CD14-positive monocyte (primary cell): ENCODE data around the gene GMCL2. TPM values are rescaled to one million over a fixed set of nuclear protein-coding genes. Genes with fewer than 3 reads are reported as not detected.

ENCODE experiments used
- DNase-seq, 3 donors: peaks; one replicate each; pipeline ENCODE4 v3.0.0-alpha.2; 2011 to 2022
- H2AFZ ChIP-seq: 2 replicates; pipeline ENCODE4 v1.6.0; 2012; ENCODE audit warnings: mild to moderate bottlenecking, low read depth, low read length, inconsistent platforms; ENCODE audit not compliant: insufficient read depth, poor library complexity, severe bottlenecking
- H3K27ac ChIP-seq, 2 donors: 1 replicate in 1 of 2; 2 replicates in 1 of 2; pipeline ENCODE4 v1.5.1; 2012 to 2013; ENCODE audit warnings: low read length in 2 of 2, control low read depth in 1 of 2, inconsistent platforms in 1 of 2, low read depth in 1 of 2, mild to moderate bottlenecking in 1 of 2
- H3K27me3 ChIP-seq, 2 donors: one replicate each; pipeline versions ENCODE4 v1.6.0 to v1.6.1; 2011 to 2013; ENCODE audit warnings: low read length in 2 of 2; ENCODE audit not compliant: control insufficient read depth in 2 of 2, insufficient read depth in 2 of 2
- H3K36me3 ChIP-seq, 2 donors: replicated peaks in 1 of 2; 1 replicate in 1 of 2; 2 replicates in 1 of 2; pipeline versions ENCODE4 v1.5.1 to v1.6.1; 2012 to 2013; ENCODE audit warnings: low read length in 2 of 2, control low read depth in 1 of 2, inconsistent platforms in 1 of 2, mild to moderate bottlenecking in 1 of 2; ENCODE audit not compliant: insufficient read depth in 2 of 2, control insufficient read depth in 1 of 2
- H3K4me1 ChIP-seq, 2 donors: 1 replicate in 1 of 2; 2 replicates in 1 of 2; pipeline versions ENCODE4 v1.5.1 to v1.6.1; 2012 to 2013; ENCODE audit warnings: low read length in 2 of 2, control low read depth in 1 of 2, inconsistent platforms in 1 of 2, mild to moderate bottlenecking in 1 of 2, moderate library complexity in 1 of 2; ENCODE audit not compliant: insufficient read depth in 2 of 2, control insufficient read depth in 1 of 2
- H3K4me2 ChIP-seq: replicated peaks from 2 replicates; pipeline ENCODE3; 2012; ENCODE audit warnings: low read length, moderate library complexity, mild to moderate bottlenecking; ENCODE audit not compliant: poor library complexity, severe bottlenecking; ENCODE audit errors: extremely low read depth
- H3K4me3 ChIP-seq, 3 experiments: fragments of 200-600 bp in 1 of 3; sonication (generic) in 1 of 3; replicated peaks in 1 of 3; 1 replicate in 2 of 3; 2 replicates in 1 of 3; pipeline ENCODE4 v1.5.1; 2011 to 2013; ENCODE audit warnings: low read length in 3 of 3, mild to moderate bottlenecking in 3 of 3, control low read depth in 2 of 3, low read depth in 2 of 3, inconsistent platforms in 1 of 3, moderate library complexity in 1 of 3
- H3K79me2 ChIP-seq: 2 replicates; pipeline ENCODE4 v1.6.0; 2012; ENCODE audit warnings: mild to moderate bottlenecking, control low read depth, inconsistent platforms, low read length, moderate library complexity; ENCODE audit not compliant: insufficient read depth
- H3K9ac ChIP-seq: 2 replicates; pipeline ENCODE4 v1.6.0; 2017; ENCODE audit warnings: low read length, mild to moderate bottlenecking; ENCODE audit not compliant: insufficient read depth, poor library complexity, severe bottlenecking
- H3K9me3 ChIP-seq, 2 donors: replicated peaks in 1 of 2; 1 replicate in 1 of 2; 2 replicates in 1 of 2; pipeline versions ENCODE4 v1.5.1 to v1.6.1; 2012 to 2013; ENCODE audit warnings: low read length in 2 of 2, control low read depth in 1 of 2; ENCODE audit not compliant: control insufficient read depth in 1 of 2, insufficient read depth in 1 of 2
- H4K20me1 ChIP-seq: 2 replicates; pipeline ENCODE4 v1.6.0; 2012; ENCODE audit warnings: mild to moderate bottlenecking, low read length, control low read depth, moderate library complexity; ENCODE audit not compliant: insufficient read depth
- H3K27ac Mint-ChIP-seq, 7 donors: one replicate each; pipeline ENCODE4 v1.8.0; 2020; ENCODE audit warnings: mild to moderate bottlenecking in 7 of 7, mixed read lengths in 7 of 7, moderate library complexity in 6 of 7, inconsistent platforms in 2 of 7
- H3K27me3 Mint-ChIP-seq, 3 donors: one replicate each; pipeline ENCODE4 v1.8.0; 2021 to 2022; ENCODE audit warnings: low read depth in 3 of 3, mild to moderate bottlenecking in 3 of 3, mixed read lengths in 3 of 3, moderate library complexity in 3 of 3, inconsistent platforms in 1 of 3
- H3K36me3 Mint-ChIP-seq, 2 donors: one replicate each; pipeline ENCODE4 v1.8.0; 2020; ENCODE audit warnings: mixed read lengths in 2 of 2, inconsistent platforms in 1 of 2, mild to moderate bottlenecking in 1 of 2
- H3K4me1 Mint-ChIP-seq: one replicate; pipeline ENCODE4 v1.8.0; 2020; ENCODE audit warnings: mild to moderate bottlenecking, mixed read lengths
- H3K4me3 Mint-ChIP-seq, 2 donors: one replicate each; pipeline ENCODE4 v1.8.0; 2020; ENCODE audit warnings: mild to moderate bottlenecking in 2 of 2, mixed read lengths in 2 of 2, moderate library complexity in 1 of 2
- H3K9me3 Mint-ChIP-seq, 7 donors: one replicate each; pipeline ENCODE4 v1.8.0; 2020 to 2022; ENCODE audit warnings: mixed read lengths in 7 of 7, mild to moderate bottlenecking in 6 of 7, moderate library complexity in 6 of 7, inconsistent platforms in 2 of 7
- WGBS: methylation state at CpG from one replicate; pipeline ENCODE4 v1.1.5; 2013; ENCODE audit warnings: missing lambda C conversion rate; ENCODE audit not compliant: insufficient coverage; 5-methylcytosine and 5-hydroxymethylcytosine counted together
- intact Hi-C, 2 donors: fragments of 100-400 bp; cut with micrococcal nuclease; formaldehyde crosslinking; loops; one replicate each; pipeline versions ENCODE4 v1.15.0 to v1.15.1; 2023
- polyA plus RNA-seq, 3 donors: library from polyadenylated mRNA; depleted of rRNA in 1 of 3; unstranded in 2 of 3; stranded (reverse) in 1 of 3; fragments of 300-500 nt in 2 of 3; fragments of >200 nt in 1 of 3; fragmentation: Illumina TruSeq in 2 of 3; gene quantifications; 1 replicate in 2 of 3; 2 replicates in 1 of 3; pipeline ENCODE4 v1.2.3, GENCODE V29; 2012 to 2021
- TF ChIP-seq, protein P1 (sequence below): fragments of 200-600 bp; IDR thresholded peaks from one replicate; pipeline ENCODE4 v1.8.0; 2022; ENCODE audit warnings: antibody characterized with exemption, mild to moderate bottlenecking

The GMCL2 gene
- polyA plus RNA-seq, 3 donors: not detected

DNA sequence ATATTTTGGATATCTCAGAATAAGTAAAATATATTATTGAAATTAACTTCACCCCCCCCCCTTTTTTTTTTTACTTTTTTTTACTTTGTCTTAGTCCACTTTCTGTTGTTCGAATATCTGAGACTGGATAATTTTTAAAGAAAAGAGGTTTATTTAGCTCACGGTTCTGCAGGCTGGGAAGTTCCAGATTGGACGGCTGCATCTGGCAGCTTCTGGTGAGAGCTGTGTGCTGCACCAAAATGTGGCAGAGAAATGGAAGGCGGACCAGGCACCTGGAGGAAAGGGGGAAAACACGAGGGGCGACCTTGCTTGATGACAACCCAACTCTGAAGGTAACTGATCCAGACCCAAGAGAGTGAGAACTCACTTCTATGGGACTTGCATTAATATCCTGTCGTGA, 5.6 kb upstream of the GMCL2 start:
- Mint-ChIP-seq H3K9me3 (peaks cover 0 to 4% (median 2%) of the 10 kb centered on the region in 7 donors), H3K36me3 (no peaks in the 10 kb centered on the region), H3K4me3 (no peak overlapping the region), H3K27me3 (peaks cover 2 to 13% (median 8%) of the 10 kb centered on the region in 3 donors), H3K27ac (no peak overlapping the region), H3K4me1 (peaks cover 17% of the 10 kb centered on the region)
- no peak overlapping the region for H3K4me3 ChIP-seq
- H3K9me3 ChIP-seq: no peaks in the 10 kb centered on the region
- TF ChIP-seq, protein P1, sequence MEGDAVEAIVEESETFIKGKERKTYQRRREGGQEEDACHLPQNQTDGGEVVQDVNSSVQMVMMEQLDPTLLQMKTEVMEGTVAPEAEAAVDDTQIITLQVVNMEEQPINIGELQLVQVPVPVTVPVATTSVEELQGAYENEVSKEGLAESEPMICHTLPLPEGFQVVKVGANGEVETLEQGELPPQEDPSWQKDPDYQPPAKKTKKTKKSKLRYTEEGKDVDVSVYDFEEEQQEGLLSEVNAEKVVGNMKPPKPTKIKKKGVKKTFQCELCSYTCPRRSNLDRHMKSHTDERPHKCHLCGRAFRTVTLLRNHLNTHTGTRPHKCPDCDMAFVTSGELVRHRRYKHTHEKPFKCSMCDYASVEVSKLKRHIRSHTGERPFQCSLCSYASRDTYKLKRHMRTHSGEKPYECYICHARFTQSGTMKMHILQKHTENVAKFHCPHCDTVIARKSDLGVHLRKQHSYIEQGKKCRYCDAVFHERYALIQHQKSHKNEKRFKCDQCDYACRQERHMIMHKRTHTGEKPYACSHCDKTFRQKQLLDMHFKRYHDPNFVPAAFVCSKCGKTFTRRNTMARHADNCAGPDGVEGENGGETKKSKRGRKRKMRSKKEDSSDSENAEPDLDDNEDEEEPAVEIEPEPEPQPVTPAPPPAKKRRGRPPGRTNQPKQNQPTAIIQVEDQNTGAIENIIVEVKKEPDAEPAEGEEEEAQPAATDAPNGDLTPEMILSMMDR: no peak
- H3K36me3 ChIP-seq: no peaks in the 10 kb centered on the region
- H3K79me2 ChIP-seq: no peaks in the 10 kb centered on the region
- H4K20me1 ChIP-seq: no peaks in the 10 kb centered on the region
- H3K9ac ChIP-seq: no peak overlapping the region
- no peak for DNase-seq
- WGBS: 100% methylated on average over 3 of the region's 7 CpGs
- no peak overlapping the region for H2AFZ ChIP-seq
- intact Hi-C loops: no loop called here
- H3K27ac ChIP-seq: no peak overlapping the region
- H3K27me3 ChIP-seq: no peaks in the 10 kb centered on the region
- H3K4me2 ChIP-seq: no peak overlapping the region
- H3K4me1 ChIP-seq: peaks cover 9 to 12% of the 10 kb centered on the region in 2 donors

DNA sequence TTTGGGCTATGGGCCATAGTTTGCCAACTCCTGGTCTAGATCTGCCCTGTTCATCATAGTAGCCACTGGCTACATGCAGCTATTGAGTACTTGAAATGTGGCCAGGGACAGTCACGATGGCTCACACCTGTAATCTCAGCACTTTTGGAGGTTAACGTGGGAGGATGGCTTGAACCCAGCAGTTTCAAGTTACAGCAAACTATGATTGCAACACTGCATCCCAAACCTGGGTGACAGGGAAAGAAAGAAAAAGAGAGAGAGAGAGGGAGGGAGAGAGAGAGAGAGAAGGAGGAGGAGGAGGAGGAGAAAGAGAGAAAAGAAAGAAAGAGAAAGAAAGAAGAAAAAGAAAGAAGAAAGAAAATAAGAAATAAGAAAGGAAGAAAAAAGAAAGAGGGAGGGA, 5.1 kb upstream of the GMCL2 start:
- TF ChIP-seq, protein P1: no peak
- peaks cover 9 to 12% of the 10 kb centered on the region in 2 donors for H3K4me1 ChIP-seq
- Mint-ChIP-seq H3K27me3 (peaks cover 2 to 13% (median 8%) of the 10 kb centered on the region in 3 donors), H3K4me3 (no peak overlapping the region), H3K27ac (no peak overlapping the region), H3K36me3 (no peaks in the 10 kb centered on the region), H3K4me1 (peaks cover 17% of the 10 kb centered on the region), H3K9me3 (peaks cover 0 to 4% (median 2%) of the 10 kb centered on the region in 7 donors)
- no peaks in the 10 kb centered on the region for H3K79me2 ChIP-seq
- no CpG with 5 or more reads among the region's 2 CpGs for WGBS
- no peak overlapping the region for H3K4me2 ChIP-seq
- H3K27ac ChIP-seq: no peak overlapping the region
- intact Hi-C loops: no loop called here
- H3K9me3 ChIP-seq: no peaks in the 10 kb centered on the region
- H3K36me3 ChIP-seq: no peaks in the 10 kb centered on the region
- no peak overlapping the region for H2AFZ ChIP-seq
- no peak for DNase-seq
- H3K9ac ChIP-seq: no peak overlapping the region
- no peaks in the 10 kb centered on the region for H4K20me1 ChIP-seq
- H3K4me3 ChIP-seq: no peak overlapping the region
- H3K27me3 ChIP-seq: no peaks in the 10 kb centered on the region
